Osteoblast (primary cell): ENCODE results near the gene YEATS2. TPM values are rescaled to one million over a fixed set of nuclear protein-coding genes. Genes with fewer than 3 reads are reported as not detected.

ENCODE experiments used
- DNase-seq: peaks from one replicate; pipeline ENCODE4 v3.0.0; 2011; ENCODE audit warnings: low spot score, mixed read lengths; ENCODE audit not compliant: insufficient read length; ENCODE audit errors: missing footprints
- H2AFZ ChIP-seq: 2 replicates; pipeline ENCODE4 v1.6.0; 2011; ENCODE audit warnings: mild to moderate bottlenecking, low read length
- H3K27ac ChIP-seq: 2 replicates; pipeline ENCODE4 v1.5.1; 2011; ENCODE audit warnings: mild to moderate bottlenecking, low read depth, low read length, moderate library complexity
- H3K27me3 ChIP-seq: 2 replicates; pipeline ENCODE4 v1.6.0; 2012; ENCODE audit warnings: mild to moderate bottlenecking, control low read depth, inconsistent platforms, low read length, moderate library complexity; ENCODE audit not compliant: insufficient read depth
- H3K36me3 ChIP-seq: 2 replicates; pipeline ENCODE4 v1.5.1; 2011; ENCODE audit warnings: mild to moderate bottlenecking, low read length, control low read depth, moderate library complexity; ENCODE audit not compliant: insufficient read depth
- H3K4me1 ChIP-seq: 2 replicates; pipeline ENCODE4 v1.5.1; 2011; ENCODE audit warnings: mild to moderate bottlenecking, low read length, control low read depth, moderate library complexity; ENCODE audit not compliant: insufficient read depth
- H3K4me2 ChIP-seq: 2 replicates; pipeline ENCODE4 v1.6.0; 2011; ENCODE audit warnings: mild to moderate bottlenecking, low read length; ENCODE audit not compliant: insufficient read depth
- H3K4me3 ChIP-seq: fragments of 200-600 bp; sonication (generic); 3 replicates; pipeline ENCODE4 v1.5.1; 2012; ENCODE audit warnings: mild to moderate bottlenecking, low read length, inconsistent platforms; ENCODE audit not compliant: insufficient read depth
- H3K79me2 ChIP-seq: 2 replicates; pipeline ENCODE4 v1.6.0; 2012; ENCODE audit warnings: mild to moderate bottlenecking, low read length, control low read depth, inconsistent platforms; ENCODE audit not compliant: insufficient read depth
- H3K9me3 ChIP-seq: 2 replicates; pipeline ENCODE4 v1.5.1; 2011; ENCODE audit warnings: low read depth, low read length, control low read depth
- H4K20me1 ChIP-seq: 2 replicates; pipeline ENCODE4 v1.6.0; 2012; ENCODE audit warnings: mild to moderate bottlenecking, low read length, control low read depth; ENCODE audit not compliant: insufficient read depth
- CTCF ChIP-seq: IDR thresholded peaks from 2 replicates; pipeline ENCODE4 v1.5.1; 2011; ENCODE audit warnings: mild to moderate bottlenecking, low read depth, low read length, moderate library complexity; ENCODE audit errors: extremely low read depth
- total RNA-seq: library from RNA; depleted of rRNA; stranded (reverse); fragments of >200 nt; gene quantifications from 2 replicates; pipeline ENCODE4 v1.2.3, GENCODE V29; 2012

Gene YEATS2
- total RNA-seq, 1 donor, result 32.2 TPM

GRCh38 chr3:183695569-183696364 is 1.8 kb upstream of the YEATS2 start:
- Histone ChIP-seq H2AFZ (no peak overlapping the region), H3K4me1 (peaks cover 5% of the 10 kb centered on the region), H3K36me3 (no peaks in the 10 kb centered on the region), H3K79me2 (peaks cover 34% of the 10 kb centered on the region), H3K27ac (no peak overlapping the region), H4K20me1 (peaks cover 6% of the 10 kb centered on the region), H3K4me3 (no peak overlapping the region), H3K9me3 (no peaks in the 10 kb centered on the region), H3K27me3 (no peaks in the 10 kb centered on the region), H3K4me2 (no peak overlapping the region)
- peak; percentile 86 for DNase-seq
- TF ChIP-seq CTCF, result no peak

GRCh38 chr3:183697123-183697609 is 431 bp upstream of the YEATS2 start:
- Histone ChIP-seq H2AFZ (peak overlapping the region; percentile 90), H3K4me2 (peak overlapping the region; percentile 81), H3K79me2 (peaks cover 48% of the 10 kb centered on the region), H3K4me1 (peaks cover 5% of the 10 kb centered on the region), H3K9me3 (no peaks in the 10 kb centered on the region), H3K36me3 (no peaks in the 10 kb centered on the region), H3K27ac (no peak overlapping the region), H4K20me1 (peaks cover 15% of the 10 kb centered on the region), H3K27me3 (no peaks in the 10 kb centered on the region), H3K4me3 (peak overlapping the region; percentile 97)
- DNase-seq, result peak; percentile 81
- TF ChIP-seq CTCF, result no peak

- H4K20me1 ChIP-seq, result peaks cover 19% of the 10 kb centered on the region
- H3K9me3 ChIP-seq, result no peaks in the 10 kb centered on the region
- peak overlapping the region; percentile 79 for H3K27ac ChIP-seq
- peak overlapping the region; percentile 92 for H2AFZ ChIP-seq
- H3K27me3 ChIP-seq, result no peaks in the 10 kb centered on the region
- no peaks in the 10 kb centered on the region for H3K36me3 ChIP-seq
- H3K4me3 ChIP-seq, result peak overlapping the region; percentile 97
- TF ChIP-seq CTCF, result no peak
- DNase-seq, result peak; percentile 94
- H3K79me2 ChIP-seq, result peaks cover 60% of the 10 kb centered on the region
- H3K4me2 ChIP-seq, result peak overlapping the region; percentile 82
- H3K4me1 ChIP-seq, result peaks cover 5% of the 10 kb centered on the region
Observed at GRCh38 chr3:183698318-183698751, 738 bp downstream of the YEATS2 start.

- TF ChIP-seq CTCF, result no peak
- Histone ChIP-seq H3K36me3 (no peaks in the 10 kb centered on the region), H3K4me3 (peak overlapping the region; percentile 97), H4K20me1 (peaks cover 19% of the 10 kb centered on the region), H3K79me2 (peaks cover 64% of the 10 kb centered on the region), H2AFZ (peak overlapping the region; percentile 92), H3K27me3 (no peaks in the 10 kb centered on the region), H3K4me1 (peaks cover 5% of the 10 kb centered on the region), H3K4me2 (peak overlapping the region; percentile 82), H3K9me3 (no peaks in the 10 kb centered on the region), H3K27ac (peak overlapping the region; percentile 79)
- peak; percentile 67 for DNase-seq
Observed at GRCh38 chr3:183698756-183699155, 1.2 kb downstream of the YEATS2 start.
